ENCODE results near the gene PDCD6IP.

DNA sequence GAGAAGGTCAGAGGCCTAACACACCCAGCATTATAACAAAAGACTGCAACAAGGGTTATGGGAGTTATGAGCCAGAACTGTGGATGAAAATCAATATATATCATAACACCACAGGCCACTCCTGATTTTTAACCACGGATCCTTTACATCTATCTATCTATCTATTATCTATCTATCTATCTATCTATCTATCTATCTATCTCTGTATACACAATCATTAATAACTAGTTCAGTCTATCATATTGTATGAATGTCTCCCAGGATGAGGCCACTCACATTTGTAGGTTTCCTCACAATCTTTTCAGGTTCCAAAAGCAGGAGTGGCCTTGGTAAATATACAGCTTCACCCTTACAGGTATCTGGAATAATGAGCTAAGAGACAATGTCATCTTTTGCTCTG lies 94.2 kb downstream of the PDCD6IP start:
- TF ChIP-seq, protein P1, sequence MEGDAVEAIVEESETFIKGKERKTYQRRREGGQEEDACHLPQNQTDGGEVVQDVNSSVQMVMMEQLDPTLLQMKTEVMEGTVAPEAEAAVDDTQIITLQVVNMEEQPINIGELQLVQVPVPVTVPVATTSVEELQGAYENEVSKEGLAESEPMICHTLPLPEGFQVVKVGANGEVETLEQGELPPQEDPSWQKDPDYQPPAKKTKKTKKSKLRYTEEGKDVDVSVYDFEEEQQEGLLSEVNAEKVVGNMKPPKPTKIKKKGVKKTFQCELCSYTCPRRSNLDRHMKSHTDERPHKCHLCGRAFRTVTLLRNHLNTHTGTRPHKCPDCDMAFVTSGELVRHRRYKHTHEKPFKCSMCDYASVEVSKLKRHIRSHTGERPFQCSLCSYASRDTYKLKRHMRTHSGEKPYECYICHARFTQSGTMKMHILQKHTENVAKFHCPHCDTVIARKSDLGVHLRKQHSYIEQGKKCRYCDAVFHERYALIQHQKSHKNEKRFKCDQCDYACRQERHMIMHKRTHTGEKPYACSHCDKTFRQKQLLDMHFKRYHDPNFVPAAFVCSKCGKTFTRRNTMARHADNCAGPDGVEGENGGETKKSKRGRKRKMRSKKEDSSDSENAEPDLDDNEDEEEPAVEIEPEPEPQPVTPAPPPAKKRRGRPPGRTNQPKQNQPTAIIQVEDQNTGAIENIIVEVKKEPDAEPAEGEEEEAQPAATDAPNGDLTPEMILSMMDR (conservative IDR thresholded peaks at IDR 0.05): no peak
- TF ChIP-seq ZFX (IDR thresholded peaks at IDR 0.05): no peak
